ENCODE data around the gene AIMP1. TPM values are rescaled to one million over a fixed set of nuclear protein-coding genes. Genes with fewer than 3 reads are reported as not detected.
A peak's percentile ranks its signal among the peaks of the same experiment; 100 is the strongest.

AIMP1 gene
- total RNA-seq, 6 experiments from 2014 or later, result 64.7 to 74.9 (median 70.8) TPM

DNA sequence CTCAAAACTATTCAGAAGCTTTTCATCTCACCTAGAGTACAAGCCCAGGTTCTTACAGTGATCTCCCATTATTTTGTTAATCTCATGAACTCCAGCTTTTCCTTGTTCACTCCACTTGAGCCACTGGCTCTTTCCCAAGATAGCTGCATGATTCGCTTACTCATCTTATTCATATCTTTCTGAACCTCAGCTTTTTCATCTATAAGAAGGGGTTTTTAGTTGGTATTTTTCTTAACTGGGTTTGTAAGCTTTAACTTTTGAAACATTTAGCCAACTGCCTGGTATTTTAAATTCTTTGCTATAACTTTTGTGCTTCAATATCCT lies 28.3 kb downstream of the AIMP1 start:
- Mint-ChIP-seq H3K27ac (peak overlapping the region; percentile 31), H3K9me3 (peaks cover 13% of the 10 kb centered on the region), H3K27me3 (ENCODE audit: insufficient read depth) (no peaks in the 10 kb centered on the region), H3K4me1 (ENCODE audit: low read depth) (peaks cover 41% of the 10 kb centered on the region), H3K36me3 (ENCODE audit: low read depth) (peaks cover 56% of the 10 kb centered on the region), H3K4me3 (no peak overlapping the region; the same call in 1 of the 2 replicates)
- TF ChIP-seq, protein P1, sequence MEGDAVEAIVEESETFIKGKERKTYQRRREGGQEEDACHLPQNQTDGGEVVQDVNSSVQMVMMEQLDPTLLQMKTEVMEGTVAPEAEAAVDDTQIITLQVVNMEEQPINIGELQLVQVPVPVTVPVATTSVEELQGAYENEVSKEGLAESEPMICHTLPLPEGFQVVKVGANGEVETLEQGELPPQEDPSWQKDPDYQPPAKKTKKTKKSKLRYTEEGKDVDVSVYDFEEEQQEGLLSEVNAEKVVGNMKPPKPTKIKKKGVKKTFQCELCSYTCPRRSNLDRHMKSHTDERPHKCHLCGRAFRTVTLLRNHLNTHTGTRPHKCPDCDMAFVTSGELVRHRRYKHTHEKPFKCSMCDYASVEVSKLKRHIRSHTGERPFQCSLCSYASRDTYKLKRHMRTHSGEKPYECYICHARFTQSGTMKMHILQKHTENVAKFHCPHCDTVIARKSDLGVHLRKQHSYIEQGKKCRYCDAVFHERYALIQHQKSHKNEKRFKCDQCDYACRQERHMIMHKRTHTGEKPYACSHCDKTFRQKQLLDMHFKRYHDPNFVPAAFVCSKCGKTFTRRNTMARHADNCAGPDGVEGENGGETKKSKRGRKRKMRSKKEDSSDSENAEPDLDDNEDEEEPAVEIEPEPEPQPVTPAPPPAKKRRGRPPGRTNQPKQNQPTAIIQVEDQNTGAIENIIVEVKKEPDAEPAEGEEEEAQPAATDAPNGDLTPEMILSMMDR (IDR thresholded peaks at IDR 0.05), result no peak
- DNase-seq, result peak; percentile 36

DNA sequence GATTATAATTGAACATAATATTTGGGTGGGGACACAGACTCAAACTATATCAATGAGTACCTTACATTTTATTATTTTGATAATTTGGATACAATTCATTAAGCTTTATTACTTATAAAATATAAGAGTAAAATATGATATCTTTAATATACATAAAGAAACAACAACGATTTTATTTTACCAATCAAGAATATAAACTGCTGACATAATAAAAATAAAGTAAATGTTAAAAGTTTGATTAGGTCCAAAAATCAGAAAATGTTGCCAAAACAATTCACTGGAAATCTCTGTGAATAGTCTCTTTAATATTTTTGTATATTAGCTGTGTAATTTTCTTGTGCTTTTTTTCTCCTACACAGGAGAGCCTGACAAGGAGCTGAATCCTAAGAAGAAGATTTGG lies 30.8 kb downstream of the AIMP1 start:
- Mint-ChIP-seq H3K27me3 (ENCODE audit: insufficient read depth) (no peaks in the 10 kb centered on the region), H3K36me3 (ENCODE audit: low read depth) (peaks cover 38% of the 10 kb centered on the region), H3K27ac (no peak overlapping the region), H3K4me1 (ENCODE audit: low read depth) (peaks cover 18% of the 10 kb centered on the region), H3K4me3 (no peak overlapping the region), H3K9me3 (no peaks in the 10 kb centered on the region)
- TF ChIP-seq, protein P1 (IDR thresholded peaks at IDR 0.05), result no peak
- no peak for DNase-seq

DNA sequence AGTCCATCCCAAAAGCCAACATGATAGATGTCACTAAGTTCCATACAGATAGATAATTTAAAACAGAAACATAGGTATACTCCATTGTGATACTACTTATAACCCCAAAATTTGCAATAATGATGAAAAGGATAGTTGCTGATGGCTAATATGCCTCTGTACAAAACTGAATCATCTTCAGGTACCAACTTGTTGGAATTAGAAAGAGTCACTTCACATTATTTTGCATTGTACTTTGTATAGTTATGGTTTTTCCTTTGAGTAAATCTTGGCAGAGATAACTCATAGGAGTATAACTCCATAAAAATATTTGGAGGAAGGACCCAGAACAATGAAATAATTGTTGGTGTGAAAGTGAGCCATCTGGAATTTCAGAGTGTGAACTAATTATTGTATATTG lies 34.7 kb downstream of the AIMP1 start:
- H3K27me3 Mint-ChIP-seq (ENCODE audit: insufficient read depth), result no peaks in the 10 kb centered on the region
- no peak for DNase-seq
- no peaks in the 10 kb centered on the region for H3K9me3 Mint-ChIP-seq
- TF ChIP-seq, protein P1 (IDR thresholded peaks at IDR 0.05), result no peak
- peaks cover 35% of the 10 kb centered on the region for H3K36me3 Mint-ChIP-seq (ENCODE audit: low read depth)
- H3K27ac Mint-ChIP-seq, result no peak overlapping the region
- peaks cover 34% of the 10 kb centered on the region for H3K4me1 Mint-ChIP-seq (ENCODE audit: low read depth)
- H3K4me3 Mint-ChIP-seq, result no peak overlapping the region

DNA sequence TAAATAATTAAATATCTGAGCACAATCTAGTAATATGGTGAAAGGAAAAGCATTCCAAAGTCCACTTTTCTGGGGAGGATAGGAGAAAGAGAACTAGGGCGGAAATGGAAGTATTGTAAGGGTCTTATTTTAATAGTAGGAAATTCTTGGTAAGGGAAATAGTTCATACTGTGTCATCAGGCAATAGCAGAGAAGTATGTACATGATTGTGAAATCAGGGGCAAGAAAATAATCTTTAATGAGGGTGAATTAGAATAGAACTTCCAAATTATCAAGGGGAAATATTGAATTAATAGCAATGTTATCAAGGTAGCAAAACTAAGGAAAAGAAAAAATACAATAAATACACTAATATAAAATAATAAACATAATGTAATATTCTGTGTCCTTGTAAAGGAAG lies 37.4 kb downstream of the AIMP1 start:
- H3K4me1 Mint-ChIP-seq (ENCODE audit: low read depth), result peaks cover 52% of the 10 kb centered on the region
- peaks cover 24% of the 10 kb centered on the region for H3K36me3 Mint-ChIP-seq (ENCODE audit: low read depth)
- no peak overlapping the region for H3K27ac Mint-ChIP-seq
- TF ChIP-seq, protein P1 (IDR thresholded peaks at IDR 0.05), result no peak
- no peak for DNase-seq
- peaks cover 1% of the 10 kb centered on the region; the same call in 1 of the 2 replicates for H3K27me3 Mint-ChIP-seq (ENCODE audit: insufficient read depth)
- no peak overlapping the region for H3K4me3 Mint-ChIP-seq
- no peaks in the 10 kb centered on the region for H3K9me3 Mint-ChIP-seq

DNA sequence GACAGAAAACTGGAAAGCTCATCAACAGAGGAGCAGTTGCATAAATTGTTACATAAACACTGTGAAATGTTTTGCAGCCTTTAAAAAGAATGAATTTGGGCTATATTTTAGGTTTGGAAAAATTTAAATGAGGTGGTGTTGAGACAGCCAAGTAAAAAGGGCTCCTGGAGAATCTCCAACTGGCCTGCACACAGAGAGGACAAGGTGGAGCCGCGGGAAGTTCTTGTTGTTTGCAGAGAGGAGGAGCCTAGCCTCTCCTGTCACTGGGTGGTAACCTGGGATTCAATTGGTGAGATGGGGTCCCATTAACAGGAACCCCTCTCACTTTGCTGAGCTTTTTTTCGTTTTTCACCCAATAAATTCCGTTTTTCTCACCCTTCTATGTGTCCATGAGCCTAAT lies 38.8 kb downstream of the AIMP1 start:
- TF ChIP-seq, protein P1 (IDR thresholded peaks at IDR 0.05), result no peak
- peaks cover 1% of the 10 kb centered on the region; the same call in 1 of the 2 replicates for H3K27me3 Mint-ChIP-seq (ENCODE audit: insufficient read depth)
- no peak overlapping the region for H3K27ac Mint-ChIP-seq
- H3K4me3 Mint-ChIP-seq, result no peak overlapping the region
- DNase-seq, result no peak
- H3K36me3 Mint-ChIP-seq (ENCODE audit: low read depth), result peaks cover 17% of the 10 kb centered on the region
- H3K9me3 Mint-ChIP-seq, result no peaks in the 10 kb centered on the region
- H3K4me1 Mint-ChIP-seq (ENCODE audit: low read depth), result peaks cover 62% of the 10 kb centered on the region

DNA sequence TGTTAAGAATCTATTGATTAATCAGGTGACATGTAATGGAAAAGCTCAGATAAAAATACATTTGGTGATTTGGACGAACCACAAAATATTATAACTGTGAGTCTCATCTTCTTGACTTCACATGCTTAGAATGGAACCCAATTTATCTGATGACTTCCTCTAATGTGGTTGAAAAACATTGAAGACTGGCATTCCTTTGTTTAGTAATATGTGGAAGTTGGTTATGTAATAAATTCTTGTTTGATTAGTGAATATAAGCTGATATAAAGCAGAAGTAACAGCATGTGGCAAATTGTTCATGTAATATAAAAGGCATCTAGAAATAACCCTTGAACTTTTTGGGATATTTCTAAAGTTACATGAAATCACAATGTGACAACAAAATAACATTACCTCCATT lies 42.5 kb downstream of the AIMP1 start:
- H3K9me3 Mint-ChIP-seq, result no peaks in the 10 kb centered on the region
- no peak overlapping the region for H3K4me3 Mint-ChIP-seq
- peaks cover 3% of the 10 kb centered on the region; the same call in 1 of the 2 replicates for H3K36me3 Mint-ChIP-seq (ENCODE audit: low read depth)
- TF ChIP-seq, protein P1 (IDR thresholded peaks at IDR 0.05), result no peak
- peak overlapping the region; percentile 64 for H3K27ac Mint-ChIP-seq
- H3K4me1 Mint-ChIP-seq (ENCODE audit: low read depth), result peaks cover 70% of the 10 kb centered on the region
- peak; percentile 81 for DNase-seq
- peaks cover 1% of the 10 kb centered on the region; the same call in 1 of the 2 replicates for H3K27me3 Mint-ChIP-seq (ENCODE audit: insufficient read depth)

All from HFFc6 (cell line).